ENCODE data around the gene ANAPC2.

Gene ANAPC2

DNA sequence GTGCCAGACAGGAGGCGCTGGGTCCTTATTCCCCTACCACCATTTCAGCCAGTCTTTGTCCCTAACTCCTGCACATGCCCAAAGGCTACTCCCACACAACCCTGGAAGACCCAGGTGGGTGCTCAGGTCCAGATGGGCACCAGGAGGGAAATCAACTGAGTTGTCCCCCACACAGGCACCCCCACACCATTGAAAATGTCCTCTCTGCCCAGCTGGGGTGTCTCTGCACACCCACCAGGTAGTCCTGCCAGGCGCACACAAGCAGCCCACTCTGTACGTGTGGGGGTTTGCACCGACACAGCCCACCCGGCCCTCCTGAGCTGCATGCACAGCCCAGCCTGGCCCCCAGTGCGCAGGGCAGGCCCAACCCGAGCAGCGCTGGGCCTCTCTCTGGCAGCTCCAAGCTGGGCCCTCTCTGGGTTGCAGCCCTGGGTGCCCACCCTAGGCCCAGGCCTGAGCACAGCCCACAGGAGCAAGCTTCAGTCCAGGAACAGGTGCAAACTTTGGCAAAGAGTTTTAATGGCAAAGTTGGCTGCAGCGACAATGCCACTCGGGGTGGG lies 31.5 kb upstream of the ANAPC2 start:
- H3K79me2 ChIP-seq (ENCODE audit: control insufficient read depth, insufficient read depth, low read length), result no peaks in the 10 kb centered on the region
- H3K18ac ChIP-seq (ENCODE audit: low read length), result no peak overlapping the region
- no peak overlapping the region for H3K9ac ChIP-seq (ENCODE audit: low read length)
- H3K4me3 ChIP-seq (ENCODE audit: low read length), result no peak overlapping the region
- no peak for DNase-seq
- H3K4me2 ChIP-seq (ENCODE audit: low read length), result no peak overlapping the region
- no CpG with 5 or more reads among the region's 10 CpGs for WGBS (ENCODE audit: extremely low coverage, insufficient coverage, low lambda C conversion rate)
- no peak overlapping the region for H2AK5ac ChIP-seq (ENCODE audit: low read length)
- no peak overlapping the region for H3K23ac ChIP-seq (ENCODE audit: low read length)
- peaks cover 2% of the 10 kb centered on the region for H3K27me3 ChIP-seq (ENCODE audit: insufficient read depth, low read length, poor library complexity)
- no peak overlapping the region for H2BK15ac ChIP-seq (replicated peaks; ENCODE audit: low read depth)
- no peak overlapping the region for H3K4ac ChIP-seq (ENCODE audit: low read depth, low read length)
- no peak overlapping the region for H4K8ac ChIP-seq (ENCODE audit: low read depth, low read length)
- H3K4me1 ChIP-seq (ENCODE audit: control insufficient read depth, low read depth, low read length), result peaks cover 5% of the 10 kb centered on the region
- H3K56ac ChIP-seq (ENCODE audit: low read length), result no peak overlapping the region
- no peak overlapping the region for H4K5ac ChIP-seq (ENCODE audit: low read length)
- no peaks in the 10 kb centered on the region for H3K79me1 ChIP-seq (ENCODE audit: low read length)
- H2BK120ac ChIP-seq (ENCODE audit: low read depth, low read length), result no peak overlapping the region
- no peak overlapping the region for H2BK5ac ChIP-seq (ENCODE audit: low read length)
- H3K36me3 ChIP-seq (ENCODE audit: control insufficient read depth, insufficient read depth, low read length), result peaks cover 1% of the 10 kb centered on the region
- no peak overlapping the region for H3K27ac ChIP-seq (ENCODE audit: low read depth, low read length)

DNA sequence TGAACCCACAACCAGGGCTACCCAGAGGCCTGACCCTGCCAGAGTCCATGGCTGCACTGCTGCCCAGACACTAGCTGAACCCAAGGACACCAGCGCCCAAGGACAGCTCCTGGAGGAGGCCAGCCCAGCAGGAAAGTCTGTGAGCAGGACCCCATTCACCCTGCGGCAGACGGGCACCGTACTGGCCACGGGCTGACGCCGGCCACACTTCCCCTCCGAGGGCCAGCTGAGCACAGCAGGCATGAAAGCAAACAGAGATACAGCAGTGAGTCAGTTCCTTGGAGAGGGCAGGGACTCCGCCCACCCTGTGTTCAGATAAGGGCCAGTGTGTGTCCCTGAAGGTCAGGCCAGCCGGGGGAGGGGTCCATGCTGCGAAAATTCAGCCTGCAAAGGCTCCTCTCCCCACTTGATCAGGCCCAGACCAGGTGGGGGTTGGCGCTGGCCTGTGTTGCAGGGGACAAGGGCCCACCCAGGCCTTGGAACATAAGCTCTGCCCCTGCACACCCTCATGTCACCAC lies 30.5 kb upstream of the ANAPC2 start:
- Histone ChIP-seq H3K4me2 (ENCODE audit: low read length) (no peak overlapping the region), H3K18ac (ENCODE audit: low read length) (no peak overlapping the region), H3K79me2 (ENCODE audit: control insufficient read depth, insufficient read depth, low read length) (no peaks in the 10 kb centered on the region), H3K4ac (ENCODE audit: low read depth, low read length) (no peak overlapping the region), H3K27ac (ENCODE audit: low read depth, low read length) (no peak overlapping the region), H3K4me3 (ENCODE audit: low read length) (no peak overlapping the region), H4K8ac (ENCODE audit: low read depth, low read length) (no peak overlapping the region), H4K5ac (ENCODE audit: low read length) (no peak overlapping the region), H3K23ac (ENCODE audit: low read length) (no peak overlapping the region), H3K4me1 (ENCODE audit: control insufficient read depth, low read depth, low read length) (peaks cover 5% of the 10 kb centered on the region), H3K56ac (ENCODE audit: low read length) (peak overlapping the region; percentile 67), H2BK5ac (ENCODE audit: low read length) (peak overlapping the region; percentile 50), H2AK5ac (ENCODE audit: low read length) (no peak overlapping the region), H3K36me3 (ENCODE audit: control insufficient read depth, insufficient read depth, low read length) (peaks cover 1% of the 10 kb centered on the region), H3K27me3 (ENCODE audit: insufficient read depth, low read length, poor library complexity) (peaks cover 2% of the 10 kb centered on the region), H3K79me1 (ENCODE audit: low read length) (no peaks in the 10 kb centered on the region), H2BK120ac (ENCODE audit: low read depth, low read length) (no peak overlapping the region), H3K9ac (ENCODE audit: low read length) (peak overlapping the region; percentile 29), H2BK15ac (replicated peaks; ENCODE audit: low read depth) (no peak overlapping the region)
- peak; percentile 78 for DNase-seq
- WGBS (ENCODE audit: extremely low coverage, insufficient coverage, low lambda C conversion rate), result no CpG with 5 or more reads among the region's 12 CpGs

DNA sequence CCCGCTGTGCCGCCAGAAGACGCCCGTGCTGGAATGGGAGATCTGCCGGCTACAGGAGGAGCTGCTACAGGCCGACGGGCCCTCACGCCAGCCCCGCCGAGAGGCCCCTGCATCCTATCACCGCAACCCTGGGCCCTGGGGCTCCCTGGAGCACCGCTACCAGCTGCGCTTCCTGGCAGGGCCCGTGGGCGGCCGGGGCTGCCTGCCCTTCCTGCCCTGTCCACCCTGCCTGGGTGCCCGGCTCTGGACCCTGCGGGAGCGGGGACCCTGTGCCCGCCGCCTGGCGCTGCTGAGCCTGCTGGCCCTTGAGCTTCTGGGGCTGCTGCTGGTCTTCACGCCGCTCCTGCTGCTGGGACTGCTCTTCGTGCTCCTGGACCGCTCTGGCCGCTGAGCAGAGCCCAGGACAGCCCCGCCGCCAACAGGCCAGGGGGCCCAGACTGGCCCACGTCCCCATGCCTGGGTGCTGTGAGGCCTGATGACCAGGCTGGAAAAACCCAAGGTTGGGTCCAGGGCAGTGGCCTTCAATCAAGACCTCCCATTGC lies 29.9 kb upstream of the ANAPC2 start:
- H2BK120ac ChIP-seq (ENCODE audit: low read depth, low read length), result no peak overlapping the region
- H3K4me2 ChIP-seq (ENCODE audit: low read length), result no peak overlapping the region
- H2BK15ac ChIP-seq (replicated peaks; ENCODE audit: low read depth), result no peak overlapping the region
- peak overlapping the region; percentile 50 for H2BK5ac ChIP-seq (ENCODE audit: low read length)
- no peak overlapping the region for H2AK5ac ChIP-seq (ENCODE audit: low read length)
- H3K27me3 ChIP-seq (ENCODE audit: insufficient read depth, low read length, poor library complexity), result peaks cover 2% of the 10 kb centered on the region
- H3K56ac ChIP-seq (ENCODE audit: low read length), result peak overlapping the region; percentile 64
- no peak overlapping the region for H3K27ac ChIP-seq (ENCODE audit: low read depth, low read length)
- no peaks in the 10 kb centered on the region for H3K79me2 ChIP-seq (ENCODE audit: control insufficient read depth, insufficient read depth, low read length)
- H3K4me1 ChIP-seq (ENCODE audit: control insufficient read depth, low read depth, low read length), result peaks cover 5% of the 10 kb centered on the region
- no peak for DNase-seq
- H3K4ac ChIP-seq (ENCODE audit: low read depth, low read length), result no peak overlapping the region
- no peak overlapping the region for H4K5ac ChIP-seq (ENCODE audit: low read length)
- H3K23ac ChIP-seq (ENCODE audit: low read length), result no peak overlapping the region
- peaks cover 1% of the 10 kb centered on the region for H3K36me3 ChIP-seq (ENCODE audit: control insufficient read depth, insufficient read depth, low read length)
- no peak overlapping the region for H4K8ac ChIP-seq (ENCODE audit: low read depth, low read length)
- peak overlapping the region; percentile 29 for H3K9ac ChIP-seq (ENCODE audit: low read length)
- no peaks in the 10 kb centered on the region for H3K79me1 ChIP-seq (ENCODE audit: low read length)
- WGBS (ENCODE audit: extremely low coverage, insufficient coverage, low lambda C conversion rate), result no CpG with 5 or more reads among the region's 30 CpGs
- no peak overlapping the region for H3K18ac ChIP-seq (ENCODE audit: low read length)
- H3K4me3 ChIP-seq (ENCODE audit: low read length), result no peak overlapping the region

DNA sequence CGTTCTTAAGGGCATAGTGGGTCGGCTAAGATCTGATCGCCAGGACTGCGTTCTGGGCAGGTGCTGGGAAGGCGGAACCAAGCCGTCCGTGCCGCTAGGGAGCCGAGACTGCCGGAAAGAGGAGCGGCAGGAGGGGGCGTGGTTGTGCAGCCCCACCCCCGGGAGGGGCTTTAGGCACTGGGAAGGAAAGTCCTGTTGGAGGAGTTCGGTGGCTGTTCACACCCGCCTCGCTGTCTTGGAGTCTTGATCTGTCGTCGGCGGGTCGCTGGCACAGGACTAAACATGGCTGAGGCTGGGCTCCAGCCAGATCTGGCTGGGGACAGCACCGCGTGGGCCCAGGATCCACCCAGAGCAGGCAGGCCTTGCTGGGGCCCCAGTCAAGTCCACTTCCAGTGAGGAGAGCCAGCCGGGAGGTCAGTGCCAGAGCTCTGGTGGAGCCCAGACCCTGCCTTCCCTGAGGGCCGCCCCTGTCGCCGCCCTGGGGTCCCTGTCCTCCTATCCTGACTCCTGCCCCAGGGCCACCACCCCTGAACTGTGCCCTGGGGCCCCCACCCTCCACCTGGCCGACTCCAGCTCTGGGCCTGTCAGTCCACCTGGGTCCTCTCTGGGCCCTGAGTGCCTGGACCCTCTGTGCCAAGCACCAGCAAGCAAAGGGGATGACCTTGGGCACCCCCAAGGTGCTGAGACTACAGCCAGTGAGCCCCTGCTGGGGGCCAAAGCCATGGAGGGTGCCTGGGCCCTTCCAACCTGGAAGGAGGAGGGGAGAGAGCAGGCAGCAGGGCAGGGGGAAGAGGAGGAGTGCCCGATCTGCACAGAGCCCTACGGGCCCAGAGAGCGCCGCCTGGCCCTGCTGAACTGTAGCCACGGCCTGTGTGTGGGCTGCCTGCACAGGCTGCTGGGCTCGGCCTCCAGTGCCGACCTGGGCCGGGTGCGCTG lies 29.2 kb upstream of the ANAPC2 start:
- peaks cover 2% of the 10 kb centered on the region for H3K27me3 ChIP-seq (ENCODE audit: insufficient read depth, low read length, poor library complexity)
- H3K9ac ChIP-seq (ENCODE audit: low read length), result peak overlapping the region; percentile 42
- no peaks in the 10 kb centered on the region for H3K79me1 ChIP-seq (ENCODE audit: low read length)
- H3K4me1 ChIP-seq (ENCODE audit: control insufficient read depth, low read depth, low read length), result peaks cover 5% of the 10 kb centered on the region
- H2BK5ac ChIP-seq (ENCODE audit: low read length), result no peak overlapping the region
- H2BK120ac ChIP-seq (ENCODE audit: low read depth, low read length), result no peak overlapping the region
- H3K27ac ChIP-seq (ENCODE audit: low read depth, low read length), result no peak overlapping the region
- H4K5ac ChIP-seq (ENCODE audit: low read length), result no peak overlapping the region
- H3K79me2 ChIP-seq (ENCODE audit: control insufficient read depth, insufficient read depth, low read length), result no peaks in the 10 kb centered on the region
- H3K4ac ChIP-seq (ENCODE audit: low read depth, low read length), result no peak overlapping the region
- H3K56ac ChIP-seq (ENCODE audit: low read length), result peak overlapping the region; percentile 60
- no peak overlapping the region for H3K4me2 ChIP-seq (ENCODE audit: low read length)
- H3K36me3 ChIP-seq (ENCODE audit: control insufficient read depth, insufficient read depth, low read length), result peaks cover 1% of the 10 kb centered on the region
- H4K8ac ChIP-seq (ENCODE audit: low read depth, low read length), result no peak overlapping the region
- no CpG with 5 or more reads among the region's 36 CpGs for WGBS (ENCODE audit: extremely low coverage, insufficient coverage, low lambda C conversion rate)
- no peak overlapping the region for H3K18ac ChIP-seq (ENCODE audit: low read length)
- no peak overlapping the region for H3K23ac ChIP-seq (ENCODE audit: low read length)
- DNase-seq, result peak; percentile 76
- no peak overlapping the region for H2BK15ac ChIP-seq (replicated peaks; ENCODE audit: low read depth)
- H2AK5ac ChIP-seq (ENCODE audit: low read length), result no peak overlapping the region
- H3K4me3 ChIP-seq (ENCODE audit: low read length), result no peak overlapping the region

DNA sequence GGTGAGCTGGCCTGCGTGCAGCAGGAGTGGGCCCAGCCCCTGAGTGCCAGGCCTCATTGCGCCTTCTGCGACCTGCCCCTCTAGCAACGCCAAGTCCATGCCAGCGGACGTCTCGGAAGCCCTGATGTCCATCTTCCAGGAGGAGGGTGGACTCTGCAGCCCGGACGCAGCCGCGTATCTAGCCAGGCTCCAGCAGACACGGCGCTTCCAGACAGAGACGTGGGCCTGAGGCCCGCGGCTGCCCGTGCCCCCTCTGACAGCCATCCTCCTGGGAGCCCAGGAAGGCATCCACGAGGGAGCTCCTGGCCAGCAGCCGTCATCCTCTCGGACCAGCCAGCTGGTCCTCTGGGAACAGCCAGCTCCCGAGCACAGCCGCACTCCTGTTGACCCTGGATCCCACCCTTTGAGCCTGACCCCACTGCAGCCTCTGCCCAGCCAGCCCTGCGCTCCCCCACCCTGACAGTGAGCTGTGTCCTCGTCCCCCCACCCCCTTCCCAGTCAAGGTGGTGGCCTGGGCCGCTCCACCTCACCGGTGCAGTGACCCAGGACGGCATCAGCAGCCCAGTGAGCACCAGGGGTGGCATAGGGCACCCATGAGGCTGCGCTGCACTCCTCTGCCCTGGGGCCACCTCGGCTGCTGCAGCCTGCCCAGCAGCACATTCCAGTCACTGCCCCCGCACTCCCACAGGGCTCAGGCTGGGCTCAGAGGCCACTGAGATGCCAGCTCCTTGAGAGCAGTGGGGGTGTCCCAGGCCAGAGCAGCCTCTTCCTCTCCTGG lies 28.0 kb upstream of the ANAPC2 start:
- Histone ChIP-seq H3K56ac (ENCODE audit: low read length) (no peak overlapping the region), H3K4ac (ENCODE audit: low read depth, low read length) (no peak overlapping the region), H3K79me1 (ENCODE audit: low read length) (no peaks in the 10 kb centered on the region), H2BK15ac (replicated peaks; ENCODE audit: low read depth) (no peak overlapping the region), H4K5ac (ENCODE audit: low read length) (no peak overlapping the region), H3K9ac (ENCODE audit: low read length) (no peak overlapping the region), H3K4me2 (ENCODE audit: low read length) (no peak overlapping the region), H3K27ac (ENCODE audit: low read depth, low read length) (no peak overlapping the region), H2AK5ac (ENCODE audit: low read length) (no peak overlapping the region), H2BK120ac (ENCODE audit: low read depth, low read length) (no peak overlapping the region), H3K79me2 (ENCODE audit: control insufficient read depth, insufficient read depth, low read length) (no peaks in the 10 kb centered on the region), H3K27me3 (ENCODE audit: insufficient read depth, low read length, poor library complexity) (no peaks in the 10 kb centered on the region), H2BK5ac (ENCODE audit: low read length) (no peak overlapping the region), H3K36me3 (ENCODE audit: control insufficient read depth, insufficient read depth, low read length) (peaks cover 1% of the 10 kb centered on the region), H3K18ac (ENCODE audit: low read length) (no peak overlapping the region), H3K4me3 (ENCODE audit: low read length) (no peak overlapping the region), H4K8ac (ENCODE audit: low read depth, low read length) (no peak overlapping the region), H3K4me1 (ENCODE audit: control insufficient read depth, low read depth, low read length) (peaks cover 5% of the 10 kb centered on the region), H3K23ac (ENCODE audit: low read length) (no peak overlapping the region)
- WGBS (ENCODE audit: extremely low coverage, insufficient coverage, low lambda C conversion rate), result no CpG with 5 or more reads among the region's 30 CpGs
- no peak for DNase-seq
